NCI-H226 (cell line): Measurements from ENCODE around the gene PHPT1.
A peak's percentile ranks its signal among the peaks of the same experiment; 100 is the strongest.
"Not testable (repeated sequence)": the region's sequence is repeated elsewhere in the genome, so short reads cannot be mapped to it uniquely, and the experiment has no call there.

Experiments used
- DNase-seq: peaks from one replicate; pipeline ENCODE4 v3.0.0-alpha.2; 2015

The PHPT1 gene

GRCh38 chr9:136861874-136862457, 12.8 kb downstream of the PHPT1 start:
- DNase-seq = no peak

- no peak for DNase-seq
These were observed 13.8 kb downstream of the PHPT1 start for GRCh38 chr9:136862849-136863622.

DNA sequence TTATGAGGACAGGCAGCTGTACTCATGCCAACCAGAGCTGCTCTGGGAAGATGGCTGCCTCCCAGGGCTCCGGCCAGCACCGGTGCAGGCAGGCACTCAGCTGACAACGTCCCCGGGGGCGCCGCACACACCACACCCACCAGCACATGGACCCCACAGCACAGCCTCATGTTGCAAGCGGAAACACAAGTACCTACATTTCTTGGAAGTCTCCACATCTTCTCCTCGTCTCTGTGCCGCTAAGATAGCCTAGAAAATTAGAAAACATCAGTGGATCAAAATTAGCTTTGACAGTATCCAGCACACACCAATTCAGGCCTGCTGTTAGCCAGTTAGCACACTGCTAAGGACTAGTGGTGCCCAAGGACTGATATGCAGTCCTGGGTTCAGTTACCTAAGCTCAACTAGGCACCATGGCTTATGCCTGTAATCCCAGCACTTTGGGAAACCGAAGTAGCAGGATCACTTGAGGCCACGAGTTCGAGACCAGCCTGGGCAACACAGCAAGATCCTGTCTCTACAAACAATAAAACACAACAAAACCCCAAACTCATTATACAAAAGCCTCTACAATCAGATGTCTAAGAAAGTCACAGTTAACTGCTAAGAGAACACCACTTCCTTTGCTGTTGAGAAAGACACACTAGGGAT, 14.5 kb downstream of the PHPT1 start:
- no peak for DNase-seq

DNA sequence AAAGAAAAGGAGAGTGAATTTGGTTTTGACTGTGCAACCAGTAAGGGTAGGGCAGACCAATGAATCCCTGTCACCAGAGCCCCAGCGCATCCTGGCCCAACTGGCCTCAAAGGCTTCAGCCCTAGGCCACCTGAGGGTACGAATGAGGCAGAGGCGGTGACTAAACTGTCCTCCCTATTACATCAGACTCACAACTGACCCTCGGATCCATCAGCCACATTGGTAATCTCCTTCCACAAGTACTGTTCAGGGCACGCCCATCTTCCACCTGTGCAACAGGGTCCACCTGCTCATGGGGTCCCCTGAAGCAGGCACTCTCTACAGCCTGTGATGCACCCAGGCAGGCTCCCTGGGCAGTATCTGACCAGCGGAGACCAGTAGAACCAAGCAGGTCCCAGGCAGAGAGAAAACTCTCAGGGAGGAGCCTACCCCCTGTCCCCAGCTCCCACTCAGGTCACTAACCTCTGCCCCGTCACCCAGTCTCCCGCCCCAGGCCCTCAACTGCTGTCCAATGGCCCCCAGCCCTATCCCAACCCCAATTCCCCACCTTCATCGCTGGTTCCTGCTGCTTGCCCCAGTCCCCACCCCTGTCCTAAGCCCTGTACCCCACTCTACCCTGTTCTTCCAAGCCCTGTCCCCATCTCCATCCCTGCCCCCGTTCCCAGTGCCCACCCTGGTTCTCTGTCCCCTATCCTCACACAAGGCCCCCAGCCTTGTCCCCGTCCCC, 16.0 kb downstream of the PHPT1 start:
- no peak for DNase-seq

- DNase-seq = no peak
These were observed 16.5 kb downstream of the PHPT1 start for GRCh38 chr9:136865768-136866103.

DNA sequence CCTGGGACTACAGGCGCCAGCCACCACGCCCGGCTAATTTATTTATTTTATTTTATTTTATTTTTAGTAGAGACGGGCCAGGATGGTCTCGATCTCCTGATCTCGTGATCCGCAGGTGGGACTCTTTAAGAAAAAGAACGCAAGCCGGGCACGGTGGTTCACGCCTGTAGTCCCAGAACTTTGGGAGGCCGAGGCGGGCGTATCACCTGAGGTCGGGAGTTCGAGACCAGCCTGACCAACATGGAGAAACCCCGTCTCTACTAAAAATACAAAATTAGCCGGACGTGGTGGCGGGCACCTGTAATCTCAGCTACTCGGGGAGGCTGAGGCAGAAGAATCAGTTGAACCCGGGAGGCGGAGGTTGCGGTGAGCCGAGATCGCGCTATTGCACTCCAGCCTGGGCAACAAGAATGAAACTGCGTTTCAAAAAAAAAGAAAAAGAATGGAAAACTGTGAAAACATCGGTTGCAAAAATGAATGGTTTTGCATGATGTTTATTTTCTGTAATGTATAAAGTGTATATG, 17.8 kb downstream of the PHPT1 start:
- not testable (repeated sequence) for DNase-seq

- no peak for DNase-seq
These were observed 18.3 kb downstream of the PHPT1 start for GRCh38 chr9:136867480-136867879.

- no peak for DNase-seq
These were observed 18.7 kb downstream of the PHPT1 start for GRCh38 chr9:136867917-136868316.

GRCh38 chr9:136868644-136869043, 19.4 kb downstream of the PHPT1 start:
- DNase-seq = no peak

DNA sequence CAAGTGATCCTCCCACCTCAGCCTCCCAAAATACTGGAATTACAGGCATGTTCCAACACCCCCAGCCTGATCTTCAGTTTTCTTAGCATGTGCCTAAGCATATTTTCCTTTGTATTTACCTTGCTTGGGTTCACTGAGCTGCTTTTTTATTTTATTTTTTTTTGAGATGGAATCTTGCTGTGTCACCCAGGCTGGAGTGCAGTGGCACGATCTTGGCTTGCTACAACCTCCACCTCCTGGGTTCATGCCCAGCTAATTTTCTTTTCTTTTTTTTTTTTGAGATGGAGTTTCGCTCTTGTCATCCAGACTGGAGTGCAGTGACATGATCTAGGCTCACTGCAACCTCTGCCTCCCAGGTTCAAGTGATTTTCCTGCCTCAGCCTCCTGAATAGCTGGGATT, 20.4 kb downstream of the PHPT1 start:
- not testable (repeated sequence) for DNase-seq

DNA sequence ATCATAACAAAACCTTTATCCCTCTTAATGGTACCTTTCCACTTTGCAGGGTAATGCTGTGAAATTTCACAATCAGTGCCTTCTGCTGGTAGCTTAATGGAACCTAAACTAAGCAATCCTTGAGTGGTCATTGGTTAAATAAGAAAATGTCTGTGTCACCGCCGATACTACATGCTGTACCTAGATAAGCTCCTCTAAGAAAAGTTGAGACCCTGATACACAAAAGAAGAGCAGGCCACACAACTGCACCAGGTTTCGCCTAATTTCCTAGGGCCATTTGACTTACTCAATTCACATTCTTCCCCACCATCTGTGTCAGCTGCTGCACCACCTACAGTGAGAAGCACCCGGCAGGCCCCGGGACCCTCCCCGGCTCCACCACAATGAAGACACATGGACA, 25.9 kb downstream of the PHPT1 start:
- no peak for DNase-seq

DNA sequence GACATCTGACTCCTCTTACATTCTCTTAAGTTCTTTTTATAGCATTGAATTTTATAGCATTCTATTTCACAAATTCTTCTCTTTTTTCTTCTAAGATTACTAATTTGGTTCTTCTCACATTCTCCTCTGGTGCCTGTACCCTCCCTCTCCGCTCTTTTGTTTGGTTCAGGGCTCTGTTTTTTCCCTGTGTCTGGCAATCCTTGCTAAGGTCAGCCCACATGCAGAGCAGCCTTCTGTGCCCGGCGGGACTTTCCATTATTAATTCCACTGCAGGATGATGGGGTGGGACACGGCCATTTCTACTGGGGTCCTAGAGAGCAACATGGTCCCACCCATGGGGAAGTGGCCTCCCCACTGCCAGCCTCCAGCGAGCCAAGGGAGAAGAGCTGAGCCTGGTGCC, 27.3 kb downstream of the PHPT1 start:
- no peak for DNase-seq

GRCh38 chr9:136880651-136881050, 31.4 kb downstream of the PHPT1 start:
- no peak for DNase-seq

GRCh38 chr9:136881691-136882108, 32.5 kb downstream of the PHPT1 start:
- DNase-seq = no peak

GRCh38 chr9:136882109-136882946, 33.1 kb downstream of the PHPT1 start:
- DNase-seq = peak; percentile 48

DNA sequence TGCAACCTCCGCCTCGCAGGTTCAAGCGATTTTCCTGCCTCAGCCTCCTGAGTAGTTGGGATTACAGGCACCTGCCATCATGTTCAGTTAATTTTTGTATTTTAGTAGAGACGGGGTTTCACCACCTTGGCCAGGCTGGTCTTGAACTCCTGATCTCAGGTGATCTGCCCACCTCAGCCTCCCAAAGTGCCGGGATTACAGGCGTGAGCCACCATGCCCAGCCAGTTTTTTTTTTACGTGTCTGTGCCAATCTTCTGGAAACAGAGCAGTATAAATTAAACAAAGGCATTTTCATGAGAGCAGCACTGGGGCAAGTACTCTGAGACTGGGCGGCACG, 33.7 kb downstream of the PHPT1 start:
- DNase-seq = not testable (repeated sequence)

DNA sequence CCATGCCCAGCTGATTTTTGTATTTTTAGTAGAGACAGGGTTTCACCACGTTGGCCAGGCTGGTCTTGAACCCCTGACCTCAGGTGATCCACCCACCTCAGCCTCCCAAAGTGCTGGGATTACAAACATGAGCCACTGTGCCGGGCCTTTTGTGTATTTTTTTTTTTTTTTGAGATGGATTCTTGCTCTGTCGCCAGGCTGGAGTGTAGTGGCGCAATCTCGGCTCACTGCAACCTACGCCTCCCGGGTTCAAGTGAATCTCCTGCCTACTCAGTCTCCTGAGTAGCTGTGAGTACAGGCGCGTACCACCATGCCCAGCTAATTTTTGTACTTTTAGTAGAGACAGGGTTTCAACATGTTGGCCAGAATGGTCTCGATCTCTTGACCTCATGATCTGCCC, 34.5 kb downstream of the PHPT1 start:
- not testable (repeated sequence) for DNase-seq

GRCh38 chr9:136885950-136886578, 36.9 kb downstream of the PHPT1 start, which contains the start of gene TRAF2:
Gene TRAF2, plus strand, starts transcription at chr9:136886516. Its CDS starts 12,225 bp downstream, at chr9:136898741.
- peak; percentile 100 for DNase-seq

GRCh38 chr9:136886610-136887597, 37.7 kb downstream of the PHPT1 start:
- DNase-seq = peak; percentile 16

- DNase-seq = no peak
These were observed 39.2 kb downstream of the PHPT1 start for GRCh38 chr9:136888454-136888853.

GRCh38 chr9:136889858-136890257, 40.6 kb downstream of the PHPT1 start:
- DNase-seq = no peak
